Renal cortical epithelial cell (primary cell): Measurements from ENCODE around the gene ZNF438. TPM values are rescaled to one million over a fixed set of nuclear protein-coding genes. Genes with fewer than 3 reads are reported as not detected.
A peak's percentile ranks its signal among the peaks of the same experiment; 100 is the strongest.
"Not testable (repeated sequence)": the region's sequence is repeated elsewhere in the genome, so short reads cannot be mapped to it uniquely, and the experiment has no call there.

ENCODE experiments used
- DNase-seq: peaks from one replicate; pipeline ENCODE4 v3.0.0-alpha.2; 2011; ENCODE audit warnings: low read depth
- total RNA-seq: library from RNA; depleted of rRNA; stranded (reverse); fragments of >200 nt; gene quantifications from 2 replicates; pipeline ENCODE4 v1.2.3, GENCODE V29; 2014

The ZNF438 gene
- total RNA-seq, 1 donor from 2014 or later: 3.9 TPM

GRCh38 chr10:30985512-30985911 lies 46.2 kb downstream of the ZNF438 start:
- peak; percentile 84 for DNase-seq

- peak; percentile 64 for DNase-seq
Measured at GRCh38 chr10:30984563-30985328, 46.9 kb downstream of the ZNF438 start.

GRCh38 chr10:30983209-30983608 lies 48.5 kb downstream of the ZNF438 start:
- DNase-seq: not testable (repeated sequence)

- peak; percentile 88 for DNase-seq
Measured at GRCh38 chr10:30980951-30981616, 50.6 kb downstream of the ZNF438 start.

DNA sequence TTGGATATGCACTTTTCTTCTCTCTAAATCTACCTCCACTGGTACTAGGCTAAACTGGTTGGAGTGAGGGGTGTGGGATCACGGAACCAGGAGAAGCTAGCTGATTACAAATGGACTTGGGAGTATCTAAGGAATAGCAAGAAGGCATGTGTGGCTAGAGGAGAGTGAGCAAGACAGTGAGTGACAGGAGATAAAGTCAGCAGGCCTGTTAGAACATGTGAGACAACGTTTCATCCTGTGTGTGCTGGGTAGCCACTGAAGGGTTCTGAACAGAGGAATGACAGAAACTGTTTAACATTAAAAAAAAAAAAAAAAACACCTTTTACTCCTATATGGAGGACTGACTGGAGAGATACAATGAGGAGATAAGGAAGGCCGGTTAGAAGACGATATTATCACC lies 51.7 kb downstream of the ZNF438 start:
- no peak for DNase-seq

DNA sequence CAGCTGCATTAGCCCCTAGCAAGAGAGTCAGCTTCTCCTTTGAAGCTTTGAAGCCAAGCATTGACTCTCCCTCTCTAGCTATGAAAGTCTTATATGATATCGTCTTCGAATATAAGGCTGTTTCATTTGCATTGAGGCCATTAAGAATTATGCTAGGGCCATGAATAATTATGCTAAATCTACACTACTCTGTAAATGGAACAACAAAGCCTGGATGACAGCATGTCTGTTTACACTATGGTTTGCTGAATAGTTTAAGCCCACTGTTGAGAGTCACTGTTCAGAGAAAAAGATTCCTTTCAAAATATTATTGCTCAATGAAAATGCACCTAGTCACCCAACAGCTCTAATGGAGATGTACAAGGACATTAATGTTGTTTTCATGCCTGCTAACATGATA lies 52.8 kb downstream of the ZNF438 start:
- DNase-seq: no peak

GRCh38 chr10:30977385-30977784 lies 54.3 kb downstream of the ZNF438 start:
- DNase-seq: peak; percentile 57

DNA sequence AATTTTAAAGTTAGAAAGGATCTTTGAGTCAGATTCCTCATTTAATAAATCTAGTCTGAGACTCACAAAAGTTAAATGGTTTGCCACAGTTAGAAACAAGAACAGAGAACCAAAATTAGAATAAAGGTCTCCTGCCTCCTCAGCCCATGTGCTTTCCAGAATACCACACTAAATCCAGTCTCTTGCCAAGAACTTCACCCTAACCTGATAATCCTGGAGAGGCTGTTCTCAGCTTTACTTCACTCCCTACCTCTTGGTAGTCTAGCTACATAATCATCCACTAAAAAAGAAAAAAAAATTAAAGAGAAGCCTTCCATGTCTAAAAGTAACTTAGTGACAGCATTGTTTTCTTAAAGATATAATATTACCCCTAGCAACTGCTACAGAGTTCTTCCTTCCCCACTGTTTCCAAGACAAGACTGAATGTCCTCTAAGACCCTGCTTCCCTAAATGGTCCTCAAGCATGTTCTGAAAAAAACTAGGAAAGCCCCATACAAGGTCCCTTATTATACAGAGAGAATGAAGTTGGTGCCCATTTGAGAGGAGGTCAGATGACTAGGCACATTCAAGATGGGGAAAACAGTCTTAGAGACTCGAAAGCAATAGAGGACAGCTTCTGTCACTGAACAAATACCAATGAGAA lies 56.8 kb downstream of the ZNF438 start:
- DNase-seq: no peak

DNA sequence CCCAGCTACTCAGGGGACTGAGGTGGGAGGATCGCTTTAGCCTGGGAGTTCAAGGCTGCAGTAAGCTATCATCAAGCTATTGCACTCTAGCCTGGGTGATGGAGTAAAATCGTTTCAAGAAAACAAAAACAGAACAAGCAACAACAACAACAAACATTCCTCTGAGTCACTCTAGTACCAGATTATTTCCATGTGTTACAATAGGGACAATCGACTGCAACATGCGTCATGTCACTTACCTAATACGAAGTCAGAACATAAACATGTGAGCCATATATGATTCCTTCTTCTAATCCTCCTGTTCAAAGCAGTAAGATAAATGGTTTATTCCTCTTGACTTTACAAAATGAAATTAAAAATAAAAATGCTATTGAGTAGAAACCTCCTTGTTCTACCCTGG lies 57.3 kb downstream of the ZNF438 start:
- DNase-seq: no peak

DNA sequence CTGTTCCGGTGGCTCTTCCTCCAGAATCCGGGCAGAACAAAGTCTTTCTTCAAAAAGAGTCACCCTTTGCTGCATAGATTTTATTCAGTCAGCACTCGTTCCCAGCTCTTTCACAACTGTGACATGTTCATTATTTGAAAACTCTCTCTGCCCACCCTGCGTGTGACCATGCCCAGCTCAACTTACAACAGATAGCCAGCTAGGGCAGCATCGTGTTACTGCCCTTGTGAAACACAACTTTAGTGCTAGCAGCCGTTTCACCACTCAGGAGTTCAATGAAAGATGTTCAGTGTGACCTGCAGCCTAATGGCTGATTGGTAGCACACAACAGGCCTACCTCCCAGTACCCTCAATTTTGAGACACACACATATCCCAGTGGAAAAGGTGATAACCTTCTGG lies 57.9 kb downstream of the ZNF438 start:
- no peak for DNase-seq

DNA sequence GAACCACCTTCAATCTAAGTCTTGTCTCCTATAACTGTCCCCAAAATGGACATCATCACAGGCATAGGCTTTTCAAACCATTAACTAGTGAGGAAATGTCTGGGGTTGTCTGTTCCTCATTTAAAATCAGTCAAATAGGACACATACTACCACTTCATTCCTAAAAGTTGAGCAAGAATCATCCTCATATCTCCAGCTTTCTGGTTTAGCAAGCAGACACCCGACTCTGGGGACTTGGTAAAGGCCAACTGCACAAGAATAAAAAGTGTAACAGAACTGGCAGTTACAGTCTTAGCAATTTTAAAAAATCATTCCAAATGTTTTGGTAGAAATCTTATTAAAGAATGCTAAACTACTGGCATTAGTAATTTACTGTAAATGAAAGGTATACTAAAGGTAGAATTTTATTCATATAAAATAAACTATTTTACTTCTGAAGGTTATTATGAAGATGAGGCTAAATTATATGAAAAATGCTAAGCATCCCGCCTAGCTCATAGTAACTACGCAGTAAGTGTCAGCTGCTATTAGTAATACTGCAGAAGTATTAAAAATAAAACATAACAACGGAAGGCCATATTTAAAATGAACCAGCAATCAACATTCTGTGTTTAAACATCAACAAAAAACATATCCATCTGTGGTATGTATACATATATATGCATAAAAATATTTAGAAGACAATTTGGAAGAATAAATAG lies 60.8 kb downstream of the ZNF438 start:
- no peak for DNase-seq

- DNase-seq: no peak
Measured at GRCh38 chr10:30968711-30969110, 63.0 kb downstream of the ZNF438 start.

GRCh38 chr10:30967650-30968410 lies 63.8 kb downstream of the ZNF438 start:
- DNase-seq: peak; percentile 52

DNA sequence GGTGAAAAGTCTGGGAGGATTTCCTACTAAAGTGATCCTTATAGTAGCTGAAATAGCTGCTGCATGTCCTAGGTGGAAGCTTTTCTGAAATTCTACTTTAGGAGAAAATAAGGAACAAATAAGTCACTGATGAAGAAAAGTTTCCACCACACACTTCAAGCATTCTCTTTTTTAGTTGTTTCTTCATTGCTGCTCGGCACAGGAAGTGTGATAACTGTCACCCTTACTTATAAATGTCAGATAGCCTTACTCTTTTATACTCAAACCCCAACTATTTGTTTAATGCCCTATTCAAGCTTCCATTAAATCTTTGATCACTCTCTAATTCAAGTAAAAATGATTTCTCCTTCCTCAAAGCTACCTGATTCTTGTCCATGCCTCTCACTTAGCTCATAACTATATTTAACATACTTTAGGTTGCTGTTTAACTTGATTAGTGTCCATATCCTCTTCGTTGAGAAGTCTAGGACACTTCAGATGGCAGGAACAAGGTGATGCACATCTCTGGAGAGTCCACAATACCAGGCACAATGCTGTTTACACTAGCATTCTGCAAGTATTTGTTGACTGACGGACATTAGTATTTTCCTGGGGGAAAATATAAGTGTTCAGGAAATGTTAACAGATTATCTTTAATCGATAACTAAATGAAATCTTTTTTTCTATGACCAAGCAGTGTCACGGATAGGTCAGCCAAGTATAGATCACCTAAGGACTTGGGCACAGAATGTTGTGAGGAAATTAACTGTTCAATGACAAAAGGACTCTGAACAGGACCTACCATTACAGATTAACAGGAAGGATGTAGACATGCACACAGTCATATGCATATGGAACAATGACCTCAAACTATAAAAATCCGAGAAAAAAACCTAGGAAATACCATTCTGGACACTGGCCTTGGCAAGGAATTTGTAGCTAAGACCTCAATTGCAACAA lies 67.4 kb downstream of the ZNF438 start:
- no peak for DNase-seq

GRCh38 chr10:30962522-30962921 lies 69.1 kb downstream of the ZNF438 start:
- DNase-seq: no peak

- no peak for DNase-seq
Measured at GRCh38 chr10:30959836-30960210, 71.8 kb downstream of the ZNF438 start.

GRCh38 chr10:30949218-30949617 lies 82.4 kb downstream of the ZNF438 start:
- DNase-seq: not testable (repeated sequence)

DNA sequence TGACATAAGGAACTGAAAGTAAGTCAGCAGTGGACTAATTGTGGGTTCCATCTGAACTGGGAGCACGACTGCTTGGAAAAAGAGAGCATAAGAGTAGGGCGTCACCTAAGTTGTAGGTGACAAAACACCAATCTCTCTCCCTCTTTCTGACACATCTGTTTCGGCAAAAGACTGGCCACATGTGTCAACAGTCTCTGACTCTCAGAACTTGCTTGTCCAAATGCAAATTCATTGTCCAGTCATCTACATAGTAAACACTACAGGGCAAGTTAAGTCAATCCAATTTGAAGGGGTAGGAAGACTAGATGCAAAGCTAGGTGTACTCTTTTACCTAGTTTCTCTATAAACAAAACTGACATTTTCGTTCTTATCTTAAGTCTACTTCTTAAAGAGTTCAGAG lies 87.7 kb downstream of the ZNF438 start:
- no peak for DNase-seq

GRCh38 chr10:30943451-30943850 lies 88.2 kb downstream of the ZNF438 start:
- no peak for DNase-seq

DNA sequence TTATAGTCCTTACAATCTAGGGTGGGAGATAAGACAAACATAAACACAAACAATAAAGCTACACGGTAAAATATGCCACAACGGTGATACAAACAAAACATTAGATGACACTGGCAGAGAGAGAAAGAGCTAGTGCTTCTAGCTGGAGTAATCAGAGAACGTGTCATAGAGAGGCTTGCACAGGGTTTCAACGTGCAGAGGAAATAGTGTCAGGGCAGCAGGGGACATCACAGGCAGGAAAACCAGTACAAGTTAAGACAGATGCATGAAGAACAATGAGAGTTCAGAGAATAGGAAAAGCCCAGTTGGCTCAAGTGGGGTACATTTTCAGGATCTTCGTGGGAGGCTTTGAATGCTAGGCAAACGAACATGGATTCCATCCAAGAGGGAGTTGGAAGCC lies 91.4 kb downstream of the ZNF438 start:
- no peak for DNase-seq
